Neural progenitor cell (in vitro differentiated cells): ENCODE data around the gene ATOH7.

Source experiments
- CTCF ChIP-seq: fragments of 200-600 bp; sonication (generic); IDR thresholded peaks from 2 replicates; pipeline ENCODE4 v1.5.1; 2017; ENCODE audit warnings: antibody characterized with exemption, mild to moderate bottlenecking
- EZH2 ChIP-seq: fragments of 200-600 bp; sonication (generic); IDR thresholded peaks from 2 replicates; pipeline ENCODE4 v1.6.1; 2017; ENCODE audit warnings: antibody characterized with exemption, mild to moderate bottlenecking, moderate library complexity
- EZH2phosphoT487 ChIP-seq: fragments of 200-600 bp; sonication (generic); IDR thresholded peaks from 2 replicates; pipeline ENCODE4 v1.6.1; 2017; ENCODE audit warnings: antibody characterized with exemption

GRCh38 chr10:68239596-68240150 lies 7.8 kb upstream of the ATOH7 start:
- no peak for TF ChIP-seq EZH2phosphoT487
- TF ChIP-seq EZH2 = no peak
- TF ChIP-seq CTCF = no peak
